ENCODE results near the gene THAP11.
"Not testable (repeated sequence)": the region's sequence is repeated elsewhere in the genome, so short reads cannot be mapped to it uniquely, and the experiment has no call there.

The THAP11 gene

DNA sequence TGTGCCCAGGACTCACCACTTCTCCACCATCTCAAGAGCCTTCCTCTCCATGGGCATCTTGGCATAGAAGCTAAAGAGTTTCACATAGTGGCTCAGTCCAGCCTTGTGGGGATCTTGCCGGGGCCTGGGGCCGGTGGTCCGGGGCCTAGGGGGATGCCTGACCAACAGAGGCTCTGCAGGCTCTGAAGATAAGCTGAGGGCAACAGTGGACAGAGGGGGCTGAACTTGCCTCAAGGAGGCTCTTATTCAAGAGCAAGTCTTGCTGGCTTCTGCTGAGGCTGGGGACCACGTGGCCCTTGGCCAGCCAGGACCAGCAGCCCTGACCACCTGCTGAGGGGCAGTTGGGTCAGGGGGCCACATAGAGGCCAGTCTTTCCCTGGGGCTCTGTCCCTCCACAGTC, 13.5 kb upstream of the THAP11 start:
- TF ChIP-seq, protein P1, sequence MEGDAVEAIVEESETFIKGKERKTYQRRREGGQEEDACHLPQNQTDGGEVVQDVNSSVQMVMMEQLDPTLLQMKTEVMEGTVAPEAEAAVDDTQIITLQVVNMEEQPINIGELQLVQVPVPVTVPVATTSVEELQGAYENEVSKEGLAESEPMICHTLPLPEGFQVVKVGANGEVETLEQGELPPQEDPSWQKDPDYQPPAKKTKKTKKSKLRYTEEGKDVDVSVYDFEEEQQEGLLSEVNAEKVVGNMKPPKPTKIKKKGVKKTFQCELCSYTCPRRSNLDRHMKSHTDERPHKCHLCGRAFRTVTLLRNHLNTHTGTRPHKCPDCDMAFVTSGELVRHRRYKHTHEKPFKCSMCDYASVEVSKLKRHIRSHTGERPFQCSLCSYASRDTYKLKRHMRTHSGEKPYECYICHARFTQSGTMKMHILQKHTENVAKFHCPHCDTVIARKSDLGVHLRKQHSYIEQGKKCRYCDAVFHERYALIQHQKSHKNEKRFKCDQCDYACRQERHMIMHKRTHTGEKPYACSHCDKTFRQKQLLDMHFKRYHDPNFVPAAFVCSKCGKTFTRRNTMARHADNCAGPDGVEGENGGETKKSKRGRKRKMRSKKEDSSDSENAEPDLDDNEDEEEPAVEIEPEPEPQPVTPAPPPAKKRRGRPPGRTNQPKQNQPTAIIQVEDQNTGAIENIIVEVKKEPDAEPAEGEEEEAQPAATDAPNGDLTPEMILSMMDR (IDR thresholded peaks at IDR 0.05; ENCODE audit: insufficient read depth, low read length, missing control alignments) = no peak
- POLR2A ChIA-PET = interaction anchor here (0.6 kb wide), 1 partner anchor 18 kb away, joined by 3 read pairs; the partner anchor contains the start of gene NUTF2
- CTCF ChIA-PET = interaction anchor here (2.7 to 13.4 kb wide), 2 partner anchors 11 to 13 kb away, joined by 10 to 181 read pairs; no protein-coding TSS in a partner anchor
- H3K4me3 ChIP-seq (ENCODE audit: low read depth, low read length) = no peak overlapping the region
- DNase-seq (ENCODE audit: low read depth, low spot score) = no peak

DNA sequence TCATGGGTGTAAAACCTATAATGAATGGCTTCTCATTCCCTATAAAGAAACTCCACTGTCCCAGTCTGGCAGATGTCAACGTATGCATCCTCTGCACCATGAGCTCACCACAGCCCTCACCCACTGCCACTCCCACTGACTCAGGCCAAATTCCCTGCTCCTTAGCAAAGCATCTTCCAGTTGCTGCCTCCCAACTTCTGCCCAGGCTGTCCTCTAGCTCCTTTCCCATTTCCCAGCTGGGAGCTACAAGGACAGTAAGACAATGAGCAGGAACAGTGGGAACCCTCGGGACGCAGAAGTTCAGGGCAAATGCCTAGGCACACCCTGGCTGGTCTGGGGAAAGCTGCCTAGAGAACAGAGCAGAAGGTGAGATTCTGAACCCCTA, 9.1 kb upstream of the THAP11 start:
- no peak for DNase-seq (ENCODE audit: low read depth, low spot score)
- ChIA-PET CTCF (interaction anchor here (0.6 to 13.4 kb wide), 6 partner anchors 8 to 312 kb away, joined by 5 to 181 read pairs (median 8); no protein-coding TSS in a partner anchor), POLR2A (interaction anchor here (1.0 to 1.9 kb wide), 6 partner anchors 12 to 127 kb away, joined by 4 to 8 read pairs (median 6); partner anchors contain the start of genes RANBP10 and TSNAXIP1)
- peak overlapping the region; percentile 83 for H3K4me3 ChIP-seq (ENCODE audit: low read depth, low read length)
- TF ChIP-seq, protein P1 (IDR thresholded peaks at IDR 0.05; ENCODE audit: insufficient read depth, low read length, missing control alignments) = no peak

DNA sequence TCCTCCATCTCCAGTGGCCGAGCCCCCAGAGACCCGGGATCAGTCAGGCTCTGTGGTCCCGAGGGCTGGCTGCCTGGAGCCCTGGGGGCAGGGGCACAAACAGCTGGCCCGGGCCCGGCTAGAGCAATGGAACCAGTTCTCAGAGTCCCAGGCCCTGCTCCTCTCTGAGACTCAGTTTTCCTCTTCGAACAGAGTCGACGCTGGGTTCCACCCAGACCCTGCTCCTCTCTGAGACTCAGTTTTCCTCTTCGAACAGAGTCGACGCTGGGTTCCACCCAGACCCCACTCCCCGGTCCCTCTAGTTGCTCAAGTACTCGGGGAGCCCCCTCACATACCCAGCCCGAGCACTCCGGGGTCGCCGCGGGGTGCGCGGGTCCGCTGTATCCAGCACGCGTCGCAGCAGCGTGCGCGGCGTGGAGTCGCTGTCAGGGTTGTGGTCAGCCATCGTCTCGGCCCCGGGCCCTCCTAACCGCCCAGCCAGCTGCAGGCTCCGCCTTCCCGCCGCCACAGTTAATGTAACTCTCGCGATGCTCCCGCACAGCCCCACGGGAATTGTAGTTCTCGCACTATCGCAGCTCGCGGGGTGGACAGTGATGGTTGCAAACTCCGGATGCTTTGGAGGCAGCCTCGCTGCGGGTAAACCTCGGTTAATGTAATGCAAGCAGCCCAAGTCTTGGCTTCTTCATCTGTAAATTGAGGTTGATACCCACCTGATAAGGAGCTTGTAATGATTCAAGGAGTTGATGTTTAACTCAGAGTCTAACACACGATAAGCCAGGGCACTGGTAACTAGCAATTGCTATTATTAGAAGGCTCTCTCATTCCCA, 8.5 kb upstream of the THAP11 start:
- no peak for DNase-seq (ENCODE audit: low read depth, low spot score)
- peak overlapping the region; percentile 83 for H3K4me3 ChIP-seq (ENCODE audit: low read depth, low read length)
- ChIA-PET POLR2A (interaction anchor here (0.9 to 1.9 kb wide), 7 partner anchors 11 to 126 kb away, joined by 3 to 8 read pairs (median 5); partner anchors contain the start of genes RANBP10 and TSNAXIP1), CTCF (interaction anchor here (0.7 to 13.4 kb wide), 7 partner anchors 8 to 313 kb away, joined by 3 to 181 read pairs (median 8); no protein-coding TSS in a partner anchor)
- TF ChIP-seq, protein P1 (IDR thresholded peaks at IDR 0.05; ENCODE audit: insufficient read depth, low read length, missing control alignments) = no peak

DNA sequence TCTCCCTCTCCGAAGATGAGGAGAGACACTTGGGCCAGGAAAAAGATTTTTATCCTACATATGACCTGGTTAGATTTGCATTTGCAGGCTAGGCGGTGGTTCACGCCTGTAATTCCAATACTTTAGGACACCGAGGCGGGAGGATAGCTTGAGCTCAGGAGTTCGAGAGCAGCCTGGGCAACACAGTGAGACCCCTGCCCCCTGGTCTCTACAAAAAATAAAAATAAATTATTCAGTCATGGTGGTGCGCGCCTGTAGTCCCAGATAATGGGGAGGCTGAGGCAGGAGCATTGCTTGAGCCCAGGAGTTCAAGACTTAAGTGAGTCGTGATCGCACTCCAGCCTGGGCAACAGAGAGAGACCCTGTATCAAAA, 7.9 kb upstream of the THAP11 start:
- POLR2A ChIA-PET = interaction anchor here (0.9 to 1.9 kb wide), 5 partner anchors 10 to 126 kb away, joined by 3 to 8 read pairs (median 6); partner anchors contain the start of genes RANBP10 and TSNAXIP1
- no peak for DNase-seq (ENCODE audit: low read depth, low spot score)
- TF ChIP-seq, protein P1 (IDR thresholded peaks at IDR 0.05; ENCODE audit: insufficient read depth, low read length, missing control alignments) = no peak
- CTCF ChIA-PET = interaction anchor here (0.7 to 13.4 kb wide), 4 partner anchors 9 to 25 kb away, joined by 3 to 181 read pairs (median 12); no protein-coding TSS in a partner anchor
- H3K4me3 ChIP-seq (ENCODE audit: low read depth, low read length) = peak overlapping the region; percentile 83

DNA sequence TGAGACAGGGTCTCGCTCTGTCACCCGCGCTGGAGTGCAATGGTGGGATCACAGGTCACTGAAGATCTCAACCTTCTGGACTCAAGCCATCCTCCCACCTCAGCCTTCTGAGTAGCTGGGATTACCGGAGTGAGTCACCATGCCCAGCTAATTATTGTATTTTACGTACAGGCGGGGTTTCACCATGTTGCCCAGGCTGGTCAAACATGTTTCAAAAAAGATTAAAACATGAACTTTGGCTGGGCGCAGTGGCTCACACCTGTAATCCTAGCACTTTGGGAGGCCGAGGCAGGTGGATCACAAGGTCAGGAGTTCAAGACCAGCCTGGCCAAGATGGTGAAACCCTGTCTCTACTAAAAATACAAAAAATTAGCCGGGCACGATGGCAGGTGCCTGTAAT, 4.9 kb upstream of the THAP11 start:
- POLR2A ChIA-PET; DNase-seq (ENCODE audit: low read depth, low spot score); H3K4me3 ChIP-seq (ENCODE audit: low read depth, low read length): not testable (repeated sequence)
- CTCF ChIA-PET = interaction anchor here (0.7 to 13.4 kb wide), 6 partner anchors 9 to 164 kb away, joined by 3 to 181 read pairs (median 3); partner anchors contain the start of genes NRN1L and NUTF2

DNA sequence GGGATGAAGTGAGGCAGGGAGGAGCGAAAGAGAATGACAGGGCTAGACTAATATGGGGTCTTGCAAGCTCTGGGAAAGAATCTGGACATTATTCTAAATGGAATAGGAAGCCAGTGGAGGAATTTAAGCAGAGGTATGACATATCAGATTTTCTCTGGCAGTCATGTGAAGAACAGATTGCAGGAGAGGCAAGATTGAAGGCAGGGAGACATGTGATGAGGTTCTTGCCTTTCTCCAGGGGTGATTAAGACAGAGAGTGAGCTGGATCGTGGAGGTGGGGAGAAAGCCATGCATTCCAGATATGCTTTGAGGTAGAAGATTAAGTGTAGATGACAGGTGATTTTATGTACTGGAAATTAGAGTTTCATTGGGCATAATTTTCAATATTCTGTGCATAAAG, 4.3 kb upstream of the THAP11 start:
- POLR2A ChIA-PET = no interaction called here
- DNase-seq (ENCODE audit: low read depth, low spot score) = no peak
- CTCF ChIA-PET = interaction anchor here (0.6 to 13.4 kb wide), 7 partner anchors 9 to 317 kb away, joined by 3 to 181 read pairs (median 4); partner anchors contain the start of genes NRN1L and NUTF2
- no peak overlapping the region for H3K4me3 ChIP-seq (ENCODE audit: low read depth, low read length)
- TF ChIP-seq, protein P1 (IDR thresholded peaks at IDR 0.05; ENCODE audit: insufficient read depth, low read length, missing control alignments) = no peak
